Myocyte (in vitro differentiated cells): Measurements from ENCODE around the gene PANK1. TPM values are rescaled to one million over a fixed set of nuclear protein-coding genes. Genes with fewer than 3 reads are reported as not detected.
A peak's percentile ranks its signal among the peaks of the same experiment; 100 is the strongest.

ENCODE experiments used
- DNase-seq: peaks from one replicate; pipeline ENCODE4 v3.0.0-alpha.2; 2012; ENCODE audit warnings: low read depth
- polyA plus RNA-seq: library from polyadenylated mRNA; unstranded; fragments of >200 nt; gene quantifications from one replicate; pipeline ENCODE4 v1.2.1, GENCODE V29; 2012; ENCODE audit warnings: missing spikeins
- total RNA-seq: library from RNA; depleted of rRNA; stranded (reverse); fragments of >200 nt; gene quantifications from 2 replicates; pipeline ENCODE4 v1.2.3, GENCODE V29; 2014

Gene PANK1
- 11.3 and 21.9 TPM in 2 replicates for total RNA-seq
- polyA plus RNA-seq: 3.4 TPM

DNA sequence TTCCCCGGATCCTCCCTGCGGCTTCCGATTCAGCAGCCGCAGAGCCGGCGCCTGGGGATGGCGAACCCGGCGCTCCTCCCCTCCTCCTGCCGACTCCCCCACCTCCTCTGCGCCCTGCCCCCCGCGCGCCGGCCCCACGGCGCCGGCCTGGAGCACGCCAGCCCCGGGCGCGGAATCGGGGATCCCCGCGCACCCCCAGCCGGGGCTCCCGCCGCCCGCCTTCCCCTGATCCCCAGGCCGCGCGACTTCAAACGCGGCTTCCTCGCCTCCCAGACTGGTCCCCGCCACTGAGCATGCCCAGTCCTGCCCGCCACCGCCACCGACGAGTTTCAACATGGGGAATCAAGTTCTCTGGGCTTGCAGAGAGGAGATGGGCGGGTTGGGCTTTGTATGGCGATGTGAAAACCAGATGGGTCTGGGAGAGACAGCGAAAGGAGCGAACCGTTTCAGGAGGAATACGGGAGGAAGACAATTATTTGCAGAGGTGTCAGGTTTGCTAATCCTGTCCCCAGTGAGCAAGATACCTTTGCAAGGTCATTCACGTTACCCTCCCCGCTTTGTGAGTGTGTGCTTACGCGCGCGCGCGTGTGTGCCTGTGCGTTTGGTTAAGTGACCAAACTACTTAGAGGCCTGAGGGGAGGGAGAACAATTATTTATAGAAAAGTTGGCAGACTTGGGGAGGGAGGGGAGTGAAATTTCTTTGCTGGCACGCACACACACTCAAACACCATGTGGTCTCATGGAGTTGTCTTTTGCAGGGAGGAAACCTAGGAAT, at the start of gene PANK1:
Gene PANK1, minus strand, starts transcription at position 276 of the 775 bp plus-strand sequence. CDS start 351 bp downstream, outside the sequence.
- DNase-seq: peak; percentile 88

DNA sequence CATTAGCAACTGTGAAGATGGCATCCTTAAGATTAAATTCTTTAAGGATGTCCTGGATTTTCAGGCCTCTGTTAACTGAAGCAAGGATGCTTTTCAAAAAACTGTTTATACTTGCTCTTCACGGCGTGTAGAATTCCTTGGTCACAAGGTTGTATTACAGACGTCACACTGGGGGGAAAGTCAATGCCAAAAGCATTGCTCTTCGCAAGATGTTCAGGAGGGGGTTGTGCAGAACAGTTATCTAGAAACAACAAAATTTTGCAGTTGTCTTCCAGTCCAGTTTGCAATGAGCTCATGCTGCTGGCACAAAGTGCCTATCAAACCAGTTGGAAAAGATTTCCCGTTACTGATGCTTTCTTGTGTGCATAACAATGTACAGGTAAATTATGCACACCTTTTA, 48.1 kb upstream of the PANK1 start:
- DNase-seq: no peak

DNA sequence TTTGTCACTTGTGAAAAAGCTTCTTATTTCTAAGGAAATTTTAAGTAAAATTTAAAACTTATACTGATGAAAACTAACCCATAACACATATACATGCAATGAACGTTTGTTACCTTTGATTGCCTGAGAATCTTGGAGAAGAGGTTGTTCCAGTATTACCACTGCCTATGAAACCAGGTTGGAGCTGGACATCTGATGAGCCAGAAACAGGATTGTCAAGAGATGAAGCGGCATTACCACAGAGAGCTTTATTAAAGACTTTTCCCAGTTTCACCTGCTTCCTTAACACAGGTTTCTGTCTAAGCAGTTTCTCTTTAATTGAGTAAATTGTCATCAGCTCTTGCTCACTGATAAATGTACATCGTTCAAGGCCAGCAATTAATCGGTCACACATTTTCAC, 47.4 kb upstream of the PANK1 start:
- DNase-seq: no peak

DNA sequence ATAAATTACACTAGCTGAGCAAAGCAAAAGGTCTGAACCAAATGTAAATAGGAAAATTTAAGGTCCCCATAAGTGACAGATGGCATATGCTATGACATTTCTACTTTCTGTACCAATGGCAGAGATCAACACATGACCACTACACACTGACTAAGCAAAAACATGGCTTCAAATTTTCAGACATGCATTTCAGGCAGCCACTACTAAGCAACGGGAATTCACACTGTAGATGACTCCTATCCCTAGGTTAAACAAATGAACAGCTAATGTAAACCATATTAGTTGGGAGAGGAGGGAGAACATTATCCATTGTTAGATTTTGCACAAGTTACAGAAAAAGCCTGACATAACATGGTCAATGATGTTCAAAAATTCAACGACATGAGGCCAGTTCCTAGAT, 45.0 kb upstream of the PANK1 start:
- no peak for DNase-seq

DNA sequence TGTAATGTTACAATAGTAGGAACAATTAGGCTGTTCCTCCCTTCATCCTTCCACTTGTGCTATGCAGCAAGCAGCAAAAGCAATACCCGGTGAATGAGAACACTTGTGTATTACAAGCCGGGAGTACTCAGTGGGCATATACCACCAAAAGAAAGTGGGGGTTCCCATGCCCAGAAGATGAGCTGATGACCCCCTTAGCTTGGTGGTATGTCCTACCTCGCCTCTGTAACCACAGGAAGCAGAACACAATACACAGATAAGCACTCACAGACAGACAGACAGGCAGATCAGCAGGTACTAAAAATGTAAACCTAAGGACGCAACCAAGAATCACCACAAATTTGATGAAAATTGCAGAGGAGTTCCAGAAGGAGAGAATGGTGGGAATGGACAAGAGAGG, 40.9 kb upstream of the PANK1 start:
- DNase-seq: no peak

DNA sequence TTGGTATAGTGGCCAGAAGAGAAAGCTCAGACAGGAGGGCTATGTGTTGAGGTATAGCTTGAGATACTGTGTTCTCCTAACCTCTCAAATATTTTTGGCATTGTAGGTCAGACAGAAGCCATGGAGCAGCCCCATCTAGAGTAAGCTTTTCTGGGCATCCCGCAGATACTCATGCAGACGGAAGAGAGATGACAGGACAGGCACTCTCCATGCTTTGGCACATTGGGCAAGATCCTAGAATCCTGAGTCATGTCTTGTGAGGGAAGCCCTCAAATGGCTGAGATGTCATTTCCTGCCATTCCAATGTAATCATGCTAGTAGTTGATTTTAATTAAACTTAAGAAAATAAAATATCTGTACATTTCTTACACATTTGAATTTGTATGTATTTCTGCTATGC, 39.6 kb upstream of the PANK1 start:
- DNase-seq: peak; percentile 62

DNA sequence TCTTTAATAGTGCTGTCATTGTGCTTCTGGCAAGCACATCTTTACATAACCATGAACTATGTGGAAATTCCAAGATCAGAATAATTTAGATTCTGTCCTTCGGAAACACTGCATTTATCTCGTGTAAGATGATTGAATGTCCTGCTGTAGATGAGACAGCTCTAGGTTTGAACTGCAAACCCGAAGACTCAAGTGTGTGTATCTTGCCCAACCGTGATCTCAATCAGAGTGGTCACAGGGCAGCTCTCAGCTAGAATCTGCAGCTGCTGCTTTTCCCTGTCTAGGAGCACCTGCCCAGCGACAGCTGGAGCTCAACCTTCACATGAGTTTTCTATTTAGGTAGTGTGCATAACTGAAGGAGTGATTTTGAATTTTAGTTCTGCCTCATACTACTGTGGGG, 38.8 kb upstream of the PANK1 start:
- peak; percentile 93 for DNase-seq

DNA sequence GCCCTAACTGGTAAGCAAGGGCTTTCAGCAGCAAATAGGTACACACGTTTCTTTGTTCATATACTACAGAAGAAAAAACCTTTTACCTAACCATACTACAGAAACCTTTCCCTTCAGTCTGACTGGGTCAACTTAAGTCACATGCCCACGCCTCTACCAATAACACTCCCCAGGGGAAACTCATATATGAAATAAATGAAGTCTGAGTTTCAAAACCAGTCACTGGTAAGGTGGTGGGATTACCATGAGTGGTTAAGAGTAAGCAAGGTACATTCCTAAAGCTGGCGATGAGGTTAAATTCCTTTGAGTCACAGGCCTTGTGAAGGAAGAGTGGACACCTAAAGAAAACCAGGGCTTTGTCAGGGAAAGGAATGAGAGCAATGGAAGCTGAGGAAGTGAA, 34.9 kb upstream of the PANK1 start:
- no peak for DNase-seq

DNA sequence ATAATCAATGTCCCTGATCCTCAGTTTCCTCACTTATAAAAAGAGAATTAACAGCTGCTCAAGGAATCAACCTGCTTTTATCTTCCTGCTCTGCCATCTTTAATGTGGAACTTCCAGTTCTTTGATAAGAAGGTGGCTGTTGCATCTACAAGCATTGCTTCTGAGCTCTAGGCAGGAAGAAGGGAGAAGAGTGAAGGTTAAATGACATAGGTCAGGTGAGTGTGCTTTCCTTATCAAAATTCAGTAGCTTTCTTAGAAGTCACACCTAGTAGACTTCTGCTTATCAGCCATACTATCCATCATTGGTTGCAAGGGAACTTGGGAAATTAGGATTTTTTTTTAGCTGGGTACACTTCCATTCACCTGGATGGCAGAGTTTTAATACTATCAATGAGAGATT, 32.3 kb upstream of the PANK1 start:
- no peak for DNase-seq

DNA sequence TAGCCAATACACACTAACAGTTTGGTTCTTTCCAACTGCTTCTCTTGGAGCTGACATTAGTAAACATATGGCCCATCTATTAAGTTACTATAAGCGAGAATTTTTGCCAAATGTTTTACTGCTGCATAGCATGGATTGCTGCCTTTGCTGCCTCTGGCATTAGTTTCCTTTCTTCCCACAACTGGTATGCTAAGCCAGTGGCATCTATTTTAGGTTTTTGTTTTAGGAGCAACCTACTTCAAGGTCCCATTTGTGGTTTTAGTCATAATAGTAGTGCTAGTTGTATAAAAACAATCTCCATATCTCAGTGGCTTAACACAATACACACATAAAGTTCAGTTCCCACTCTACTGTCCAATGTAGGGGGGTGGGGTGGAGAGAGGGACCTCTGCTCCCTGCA, 25.9 kb upstream of the PANK1 start:
- DNase-seq: peak; percentile 57

DNA sequence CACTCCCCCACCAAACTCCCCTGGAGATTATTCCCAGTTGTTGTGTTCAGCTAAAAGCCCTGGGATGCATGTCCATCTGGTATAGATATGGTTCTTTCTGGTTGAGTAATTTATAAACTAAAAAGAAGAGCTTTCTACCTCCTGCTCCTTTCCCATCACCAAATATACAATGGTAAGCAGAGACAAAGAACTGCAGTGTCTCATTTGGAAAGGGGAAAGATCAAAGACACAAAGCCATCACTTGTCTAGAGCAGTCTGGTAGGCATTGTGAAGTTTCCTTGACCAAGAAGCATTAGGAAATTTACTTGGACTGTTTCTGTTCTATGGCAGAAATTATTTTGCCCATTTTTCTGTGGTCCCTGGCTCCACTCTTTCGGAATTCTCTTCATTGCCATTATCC, 24.9 kb upstream of the PANK1 start:
- no peak for DNase-seq

DNA sequence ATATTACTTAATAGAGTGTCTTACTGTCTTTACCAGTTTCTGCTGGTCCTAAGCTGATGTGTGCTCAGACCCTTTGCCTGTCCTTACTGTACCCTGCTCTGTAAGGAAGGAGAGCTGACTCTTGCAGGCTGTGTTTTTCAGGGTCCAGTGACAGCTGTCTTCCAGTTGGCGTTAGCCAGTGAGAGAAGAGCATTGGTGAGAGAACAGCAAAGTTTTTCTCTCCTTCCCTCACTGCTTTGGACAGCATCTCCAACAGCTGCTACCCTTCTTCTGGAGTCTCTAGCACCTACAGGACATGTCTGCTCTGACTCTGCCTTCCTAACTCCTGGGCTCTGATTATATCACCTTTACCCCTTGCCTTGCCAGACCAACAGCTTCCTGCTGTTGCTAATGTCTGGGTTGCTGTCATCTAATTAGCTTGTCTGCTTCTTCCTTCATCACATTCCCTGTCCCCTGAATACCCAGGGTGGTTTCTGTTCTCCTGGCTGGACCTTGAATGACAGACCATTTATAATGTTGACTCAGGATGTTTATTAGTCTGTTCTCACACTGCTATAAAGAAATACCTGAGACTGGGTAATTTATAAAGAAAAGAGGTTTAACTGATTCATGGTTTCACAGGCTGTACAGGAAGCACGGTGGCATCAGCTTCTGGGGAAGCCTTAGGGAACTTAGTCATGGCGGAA, 23.5 kb upstream of the PANK1 start:
- DNase-seq: peak; percentile 86

DNA sequence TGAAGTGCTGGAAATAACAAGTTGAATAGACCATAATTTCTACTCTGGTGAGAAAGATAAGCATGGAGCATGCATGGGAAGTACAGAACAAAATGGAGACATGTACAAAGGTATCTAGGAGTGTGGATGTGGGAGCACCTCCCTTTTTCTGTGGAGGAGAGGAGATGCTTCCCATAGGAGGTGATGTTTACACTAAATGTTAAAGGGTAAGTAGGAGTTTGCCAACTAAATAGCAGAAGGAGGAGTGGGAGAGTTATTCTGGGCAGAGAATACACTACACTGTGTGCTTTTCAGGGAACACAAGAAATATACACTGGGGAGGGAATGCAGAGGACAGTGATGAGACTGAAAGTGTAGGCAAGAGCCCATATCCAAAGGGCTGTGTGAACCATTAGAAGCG, 21.1 kb upstream of the PANK1 start:
- DNase-seq: no peak

DNA sequence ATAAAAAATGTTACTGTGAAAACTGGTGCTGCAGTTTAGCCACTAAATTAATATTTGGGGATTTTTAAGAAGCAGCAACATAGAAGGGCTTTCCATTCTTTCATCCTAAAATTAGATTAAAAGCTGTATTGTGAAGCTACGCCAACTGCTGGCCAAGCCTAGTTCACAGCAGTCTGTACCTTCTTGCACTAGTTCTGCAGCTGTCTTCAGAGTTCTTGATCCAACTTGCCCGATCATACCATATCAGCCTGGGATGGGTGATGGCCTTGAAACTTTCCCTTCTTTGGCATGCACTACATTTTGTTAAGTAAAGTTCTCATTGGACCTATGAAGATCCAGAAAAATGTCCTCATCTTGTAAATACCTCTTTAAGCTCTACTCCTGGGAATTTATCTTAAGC, 20.3 kb upstream of the PANK1 start:
- DNase-seq: peak; percentile 45

DNA sequence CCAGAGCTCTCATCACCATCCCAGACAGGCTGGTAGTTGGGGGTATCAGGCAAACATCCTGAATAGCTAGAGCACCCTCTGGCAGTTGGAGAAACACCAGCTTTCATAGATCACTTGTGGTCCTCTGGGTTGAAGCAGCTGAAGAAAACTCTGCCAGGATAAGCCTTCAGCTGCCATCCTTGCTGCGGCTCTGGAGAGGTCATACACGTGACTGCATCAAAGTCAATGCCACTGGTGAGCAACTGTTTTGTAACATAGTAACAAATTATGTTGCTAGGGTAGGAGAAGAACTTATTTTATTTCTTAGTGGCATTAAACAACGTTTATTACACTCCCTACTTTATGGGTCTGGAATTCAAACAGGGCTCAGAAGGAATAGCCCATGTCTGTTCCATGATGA, 19.2 kb upstream of the PANK1 start:
- DNase-seq: peak; percentile 96

DNA sequence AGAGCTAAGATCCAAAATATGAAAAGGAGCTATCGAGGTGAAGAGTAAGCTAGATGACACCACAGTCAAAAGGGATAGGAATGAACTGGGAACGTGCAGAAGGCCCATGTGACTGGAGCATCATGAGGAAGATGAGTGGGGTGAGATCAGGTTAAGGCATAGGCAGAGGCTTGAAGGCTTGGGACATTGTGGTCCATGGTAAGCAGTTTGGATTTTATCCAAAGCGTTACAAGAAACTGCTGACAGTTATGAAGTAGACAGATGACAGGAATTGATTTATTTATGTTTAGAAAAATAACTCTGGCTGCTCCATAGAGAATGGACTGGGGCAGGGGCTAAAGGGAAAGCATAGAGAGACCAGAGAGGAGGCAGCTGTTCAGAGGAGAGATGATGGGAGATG, 18.1 kb upstream of the PANK1 start:
- DNase-seq: peak; percentile 51

DNA sequence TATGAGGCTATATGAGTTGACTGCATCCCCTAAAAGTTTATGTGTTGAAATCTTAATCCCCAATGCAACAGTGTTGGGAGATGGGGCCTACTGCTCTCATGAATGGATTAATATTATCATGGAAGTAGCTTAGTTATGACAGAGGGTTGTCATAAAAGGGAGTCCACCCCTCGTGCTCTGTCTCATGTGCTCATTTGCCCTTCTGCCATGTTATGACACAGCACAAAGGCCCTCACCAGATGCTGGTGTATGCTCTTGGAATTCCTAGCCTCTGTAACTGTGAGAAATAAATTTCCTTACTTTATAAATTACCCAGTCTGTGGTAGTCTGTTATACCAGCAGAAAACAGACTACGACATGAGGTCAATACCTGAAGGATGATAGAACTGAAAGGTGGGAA, 17.6 kb upstream of the PANK1 start:
- peak; percentile 18 for DNase-seq

DNA sequence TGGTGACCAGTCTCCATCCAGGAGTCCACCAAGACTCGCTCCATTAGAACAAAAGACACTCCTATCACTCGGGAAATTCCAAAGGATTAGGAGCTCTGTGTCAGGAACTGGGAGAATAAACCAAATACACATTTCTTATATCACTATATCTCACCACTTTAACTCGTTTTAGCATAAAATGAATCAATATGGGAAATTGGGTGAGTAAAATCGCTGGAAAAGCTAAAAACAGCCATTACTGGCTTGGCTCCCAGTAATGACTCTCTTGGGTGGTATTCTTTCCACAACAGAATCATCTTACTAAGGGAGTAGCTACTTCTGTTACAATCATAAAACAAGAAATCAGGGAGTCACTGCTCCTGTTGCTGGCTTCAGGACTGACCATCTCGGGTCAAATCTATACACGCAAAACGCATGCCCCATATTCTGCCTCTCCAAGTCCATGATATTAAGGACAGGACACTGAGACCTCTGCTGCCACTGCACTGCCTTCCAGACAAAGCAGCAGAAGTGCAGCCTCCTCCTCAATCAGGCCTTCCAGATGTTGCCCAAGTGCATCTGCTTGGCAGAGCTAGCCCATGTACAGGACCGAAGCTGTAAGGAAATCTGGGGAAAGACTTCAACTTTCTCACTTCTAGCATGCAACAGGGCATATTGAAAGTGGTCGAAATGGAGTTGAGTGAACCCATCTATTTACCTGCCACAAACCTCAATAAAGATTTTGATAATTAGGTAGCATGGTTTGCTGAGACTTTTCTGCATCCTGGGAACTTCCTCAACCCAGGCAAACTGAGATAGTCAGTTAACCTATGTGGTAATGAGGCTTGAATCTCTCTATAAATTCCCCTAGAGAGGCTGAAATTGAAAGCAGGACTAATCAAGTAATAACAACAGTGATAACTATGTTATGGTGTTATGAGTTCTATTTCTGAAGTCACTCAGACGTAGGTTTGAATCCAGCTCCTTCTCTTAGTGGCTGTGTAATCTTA, 14.4 kb upstream of the PANK1 start:
- DNase-seq: peak; percentile 67

DNA sequence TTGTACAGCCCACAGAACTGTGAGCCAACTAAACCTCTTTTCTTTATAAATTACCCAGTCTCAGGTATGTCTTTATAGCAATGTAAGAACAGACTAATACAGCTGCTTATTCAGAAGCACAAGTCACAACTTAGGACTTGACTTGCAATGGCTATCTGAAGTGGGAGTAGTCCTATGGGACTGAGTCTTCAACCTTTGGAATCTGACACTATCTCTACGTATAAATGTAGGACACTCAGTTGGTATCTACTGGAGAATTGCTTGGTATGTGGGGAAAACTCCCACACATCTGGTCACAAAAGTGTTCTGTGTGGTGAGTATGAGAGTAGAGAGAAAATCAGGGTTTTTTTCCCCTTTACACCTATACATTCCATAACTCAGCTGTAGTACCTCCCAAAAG, 12.3 kb upstream of the PANK1 start:
- no peak for DNase-seq

DNA sequence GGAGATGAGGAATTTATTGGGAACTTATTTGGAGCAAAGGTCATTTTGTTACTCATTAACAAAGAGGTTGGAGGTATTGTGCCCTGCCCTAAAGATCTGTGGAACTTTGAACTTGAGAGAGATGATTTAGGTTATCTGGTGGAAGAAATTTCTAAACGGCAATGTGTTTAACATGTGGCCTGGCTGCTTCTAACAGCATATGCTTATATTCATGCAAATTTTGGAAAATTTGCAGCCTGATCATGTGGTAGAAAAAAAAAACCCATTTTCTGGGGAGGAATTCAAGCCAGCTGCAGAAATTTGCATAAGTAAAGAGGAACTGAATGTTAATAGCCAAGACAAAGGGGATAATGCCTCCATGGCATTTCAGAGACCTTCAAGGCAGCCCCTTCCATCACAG, 10.7 kb upstream of the PANK1 start:
- DNase-seq: no peak

DNA sequence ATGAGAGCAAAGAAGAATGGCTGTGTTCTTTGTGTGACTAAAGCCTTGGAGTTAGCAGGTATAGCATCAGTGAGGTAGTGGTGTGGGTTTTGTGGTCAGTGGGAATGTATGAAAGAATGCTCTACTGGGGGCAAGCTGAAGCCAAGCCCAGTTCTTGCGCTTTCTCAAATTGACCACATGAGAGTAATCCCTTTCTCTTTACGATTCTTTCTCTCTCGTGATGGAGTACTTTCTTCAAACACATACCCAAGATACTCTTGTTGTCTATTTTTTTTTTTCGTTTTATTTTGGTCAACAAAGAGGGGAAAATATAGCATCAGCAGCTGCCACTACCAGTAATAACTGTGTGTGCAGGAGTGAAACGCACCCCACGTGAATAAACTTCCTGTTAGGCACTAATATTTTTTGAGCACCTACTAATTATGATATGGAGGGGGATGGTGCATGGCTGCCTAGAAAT, 8.4 kb upstream of the PANK1 start:
- peak; percentile 69 for DNase-seq
